ENCODE measurements around the gene SPDYE11.
"Not testable (repeated sequence)": the region's sequence is repeated elsewhere in the genome, so short reads cannot be mapped to it uniquely, and the experiment has no call there.

The SPDYE11 gene, protein sequence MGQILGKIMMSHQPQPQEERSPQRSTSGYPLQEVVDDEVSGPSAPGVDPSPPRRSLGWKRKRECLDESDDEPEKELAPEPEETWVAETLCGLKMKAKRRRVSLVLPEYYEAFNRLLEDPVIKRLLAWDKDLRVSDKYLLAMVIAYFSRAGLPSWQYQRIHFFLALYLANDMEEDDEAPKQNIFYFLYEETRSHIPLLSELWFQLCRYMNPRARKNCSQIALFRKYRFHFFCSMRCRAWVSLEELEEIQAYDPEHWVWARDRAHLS

DNA sequence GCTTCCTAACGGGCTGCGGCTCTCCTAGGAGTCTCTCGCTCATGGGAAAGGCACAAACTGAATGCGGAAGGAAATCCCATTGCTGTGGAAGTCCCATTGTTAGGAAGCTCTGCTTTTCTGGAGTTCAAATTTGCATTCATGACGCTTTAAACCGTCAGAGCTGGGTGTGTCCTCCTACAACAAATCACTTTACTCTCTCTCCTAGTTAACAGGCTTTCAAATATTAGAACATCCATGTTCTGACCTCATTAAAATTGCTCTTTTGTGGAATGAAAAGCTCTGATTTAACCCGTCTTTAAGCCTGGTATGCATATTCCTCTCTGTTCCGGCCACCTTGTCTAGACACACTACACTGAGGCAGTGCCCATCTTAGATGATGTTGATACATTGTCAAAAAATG, at the start of gene SPDYE11:
TSS of gene SPDYE11 (minus strand) at position 101 of the 400 bp plus-strand sequence. CDS start 1,800 bp downstream, outside the sequence.
- DNase-seq (ENCODE audit: low read depth): not testable (repeated sequence)

DNA sequence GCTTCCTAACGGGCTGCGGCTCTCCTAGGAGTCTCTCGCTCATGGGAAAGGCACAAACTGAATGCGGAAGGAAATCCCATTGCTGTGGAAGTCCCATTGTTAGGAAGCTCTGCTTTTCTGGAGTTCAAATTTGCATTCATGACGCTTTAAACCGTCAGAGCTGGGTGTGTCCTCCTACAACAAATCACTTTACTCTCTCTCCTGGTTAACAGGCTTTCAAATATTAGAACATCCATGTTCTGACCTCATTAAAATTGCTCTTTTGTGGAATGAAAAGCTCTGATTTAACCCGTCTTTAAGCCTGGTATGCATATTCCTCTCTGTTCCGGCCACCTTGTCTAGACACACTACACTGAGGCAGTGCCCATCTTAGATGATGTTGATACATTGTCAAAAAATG, 28.2 kb upstream of the SPDYE11 start, which contains the start of gene SPDYE9:
TSS of gene SPDYE9 (minus strand) at position 101 of the 400 bp plus-strand sequence. CDS start 1,800 bp downstream, outside the sequence.
- DNase-seq (ENCODE audit: low read depth): not testable (repeated sequence)

DNA sequence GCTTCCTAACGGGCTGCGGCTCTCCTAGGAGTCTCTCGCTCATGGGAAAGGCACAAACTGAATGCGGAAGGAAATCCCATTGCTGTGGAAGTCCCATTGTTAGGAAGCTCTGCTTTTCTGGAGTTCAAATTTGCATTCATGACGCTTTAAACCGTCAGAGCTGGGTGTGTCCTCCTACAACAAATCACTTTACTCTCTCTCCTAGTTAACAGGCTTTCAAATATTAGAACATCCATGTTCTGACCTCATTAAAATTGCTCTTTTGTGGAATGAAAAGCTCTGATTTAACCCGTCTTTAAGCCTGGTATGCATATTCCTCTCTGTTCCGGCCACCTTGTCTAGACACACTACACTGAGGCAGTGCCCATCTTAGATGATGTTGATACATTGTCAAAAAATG, 28.0 kb downstream of the SPDYE11 start, which contains the start of gene SPDYE8:
TSS of gene SPDYE8 (minus strand) at position 101 of the 400 bp plus-strand sequence. CDS start 1,800 bp downstream, outside the sequence.
- not testable (repeated sequence) for DNase-seq (ENCODE audit: low read depth)

DNA sequence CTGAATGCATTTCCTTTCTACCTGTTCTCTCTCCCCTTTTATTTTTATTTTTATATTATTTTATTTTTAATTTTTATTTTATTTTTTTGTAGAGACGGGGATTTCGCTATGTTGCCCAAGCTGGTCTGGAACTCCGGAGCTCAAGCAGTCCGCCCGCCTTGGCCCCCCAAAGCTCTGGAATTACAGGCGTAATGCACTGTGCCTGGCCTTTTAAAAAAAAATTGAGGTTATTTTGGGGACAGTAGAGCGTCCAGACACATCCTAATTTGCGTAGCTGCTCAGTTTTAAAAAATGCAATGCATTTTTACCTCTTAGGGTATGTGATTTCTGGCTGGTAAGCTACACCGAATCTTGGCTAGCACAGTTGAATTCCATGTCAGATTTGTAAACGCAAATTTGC, 51.2 kb downstream of the SPDYE11 start:
- DNase-seq (ENCODE audit: low read depth): not testable (repeated sequence)

DNA sequence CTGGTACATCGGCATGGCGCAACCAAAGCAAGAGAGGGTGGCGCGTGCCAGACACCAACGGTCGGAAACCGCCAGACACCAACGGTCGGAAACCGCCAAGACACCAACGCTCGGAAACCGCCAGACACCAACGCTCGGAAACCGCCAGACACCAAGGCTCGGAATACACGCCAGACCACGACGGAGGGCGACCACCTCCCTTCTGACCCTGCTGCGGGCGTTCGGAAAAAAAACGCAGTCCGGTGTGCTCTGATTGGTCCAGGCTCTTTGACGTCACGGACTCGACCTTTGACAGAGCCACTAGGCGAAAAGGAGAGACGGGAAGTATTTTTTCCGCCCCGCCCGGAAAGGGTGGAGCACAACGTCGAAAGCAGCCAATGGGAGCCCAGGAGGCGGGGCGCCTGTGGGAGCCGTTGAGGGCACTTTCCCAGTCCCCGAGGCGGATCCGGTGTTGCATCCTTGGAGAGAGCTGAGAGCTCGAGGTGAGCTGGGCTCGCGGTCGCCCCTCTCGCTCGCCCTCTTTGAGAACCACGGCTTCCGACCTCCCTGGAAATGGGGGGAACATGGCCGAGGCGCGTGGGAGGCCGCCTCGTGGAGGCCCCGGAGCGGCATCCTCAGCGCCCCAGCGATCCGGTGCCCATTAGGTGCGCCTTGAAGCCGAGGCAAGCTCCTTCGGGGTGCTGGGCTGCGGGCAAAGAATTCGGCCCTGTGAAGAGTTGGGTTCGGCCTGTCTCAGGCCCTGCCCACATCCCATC, 51.8 kb downstream of the SPDYE11 start:
- peak; percentile 81 for DNase-seq (ENCODE audit: low read depth)

DNA sequence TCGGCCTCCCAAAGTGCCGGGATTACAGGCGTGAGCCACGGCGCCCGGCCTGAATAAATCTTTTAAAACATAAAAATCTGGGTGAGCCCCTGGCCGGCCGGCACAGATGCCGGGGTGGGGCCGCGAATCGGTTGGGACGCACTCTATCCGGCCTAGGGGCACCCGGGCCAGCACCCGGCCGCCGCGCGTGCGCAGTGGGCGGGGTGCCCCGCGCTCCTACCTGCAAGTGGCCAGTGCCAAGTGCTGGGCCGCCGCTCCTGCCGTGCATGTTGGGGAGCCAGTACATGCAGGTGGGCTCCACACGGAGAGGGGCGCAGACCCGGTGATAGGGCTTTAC, 52.4 kb downstream of the SPDYE11 start:
- DNase-seq (ENCODE audit: low read depth): peak; percentile 43

DNA sequence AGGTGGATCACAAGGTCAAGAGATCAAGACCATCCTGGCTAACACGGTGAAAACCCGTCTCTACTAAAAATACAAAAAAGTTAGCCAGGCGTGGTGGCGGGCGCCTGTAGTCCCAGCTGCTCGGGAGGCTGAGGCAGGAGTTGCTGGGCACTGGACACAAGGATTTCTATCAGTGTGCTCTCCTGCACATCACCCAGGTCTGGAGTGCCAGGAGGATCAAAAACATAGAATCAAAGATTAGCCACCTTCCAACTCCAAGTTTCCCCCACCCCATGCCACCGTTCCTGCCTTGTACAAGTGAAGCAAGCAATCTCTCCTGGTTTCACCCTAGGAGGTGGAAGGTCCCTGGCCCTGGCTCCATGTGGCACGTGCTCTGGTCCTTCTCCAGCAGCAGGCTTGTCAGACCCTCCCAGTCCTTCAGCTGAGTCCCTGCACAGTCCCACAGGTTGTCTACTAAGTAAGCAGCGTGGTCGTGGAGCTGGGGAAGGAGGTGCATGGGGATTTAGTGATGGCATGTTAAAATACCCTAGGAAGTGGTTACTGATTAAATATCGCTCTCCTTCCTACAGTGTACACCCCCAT, 59.7 kb downstream of the SPDYE11 start:
- not testable (repeated sequence) for DNase-seq (ENCODE audit: low read depth)

All from stimulated activated CD8-positive, alpha-beta memory T cell treated with anti-CD3 and anti-CD28 coated beads, Interleukin-12 subunit alpha, Interleukin-12 subunit beta, amount 100 ng/mL, for 1 hour (primary cell).